ENCODE data around the gene HMCES. TPM values are rescaled to one million over a fixed set of nuclear protein-coding genes. Genes with fewer than 3 reads are reported as not detected.

The HMCES gene
- total RNA-seq, 2 donors from 2014 or later = 32.7 to 38.9 TPM

- no peak overlapping the region for H3K27ac ChIP-seq
- no peaks in the 10 kb centered on the region for H3K36me3 ChIP-seq
- H3K9me3 ChIP-seq = no peaks in the 10 kb centered on the region
- H3K27me3 ChIP-seq = no peaks in the 10 kb centered on the region
- peaks cover 0 to 15% of the 10 kb centered on the region in 2 donors for H3K4me1 ChIP-seq
- no peak overlapping the region for H3K4me3 ChIP-seq
- DNase-seq (ENCODE audit: low spot score) = no peak
- TF ChIP-seq, protein P1, sequence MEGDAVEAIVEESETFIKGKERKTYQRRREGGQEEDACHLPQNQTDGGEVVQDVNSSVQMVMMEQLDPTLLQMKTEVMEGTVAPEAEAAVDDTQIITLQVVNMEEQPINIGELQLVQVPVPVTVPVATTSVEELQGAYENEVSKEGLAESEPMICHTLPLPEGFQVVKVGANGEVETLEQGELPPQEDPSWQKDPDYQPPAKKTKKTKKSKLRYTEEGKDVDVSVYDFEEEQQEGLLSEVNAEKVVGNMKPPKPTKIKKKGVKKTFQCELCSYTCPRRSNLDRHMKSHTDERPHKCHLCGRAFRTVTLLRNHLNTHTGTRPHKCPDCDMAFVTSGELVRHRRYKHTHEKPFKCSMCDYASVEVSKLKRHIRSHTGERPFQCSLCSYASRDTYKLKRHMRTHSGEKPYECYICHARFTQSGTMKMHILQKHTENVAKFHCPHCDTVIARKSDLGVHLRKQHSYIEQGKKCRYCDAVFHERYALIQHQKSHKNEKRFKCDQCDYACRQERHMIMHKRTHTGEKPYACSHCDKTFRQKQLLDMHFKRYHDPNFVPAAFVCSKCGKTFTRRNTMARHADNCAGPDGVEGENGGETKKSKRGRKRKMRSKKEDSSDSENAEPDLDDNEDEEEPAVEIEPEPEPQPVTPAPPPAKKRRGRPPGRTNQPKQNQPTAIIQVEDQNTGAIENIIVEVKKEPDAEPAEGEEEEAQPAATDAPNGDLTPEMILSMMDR (IDR thresholded peaks at IDR 0.05) = no peak
These were observed 42.3 kb downstream of the HMCES start for GRCh38 chr3:129320825-129321487.

GRCh38 chr3:129321887-129322286 lies 43.2 kb downstream of the HMCES start:
- Histone ChIP-seq H3K27me3 (no peaks in the 10 kb centered on the region), H3K4me3 (no peak overlapping the region), H3K9me3 (no peaks in the 10 kb centered on the region), H3K4me1 (peaks cover 0 to 11% of the 10 kb centered on the region in 2 donors), H3K27ac (no peak overlapping the region), H3K36me3 (no peaks in the 10 kb centered on the region)
- DNase-seq (ENCODE audit: low spot score) = no peak
- TF ChIP-seq, protein P1 (IDR thresholded peaks at IDR 0.05) = no peak

- DNase-seq (ENCODE audit: low spot score) = no peak
- Histone ChIP-seq H3K9me3 (no peaks in the 10 kb centered on the region), H3K27me3 (no peaks in the 10 kb centered on the region), H3K4me3 (no peak overlapping the region), H3K36me3 (no peaks in the 10 kb centered on the region), H3K27ac (no peak overlapping the region), H3K4me1 (no peaks in the 10 kb centered on the region)
- TF ChIP-seq, protein P1 (IDR thresholded peaks at IDR 0.05) = no peak
These were observed 45.1 kb downstream of the HMCES start for GRCh38 chr3:129323651-129324294.

- Histone ChIP-seq H3K36me3 (no peaks in the 10 kb centered on the region), H3K27ac (no peak overlapping the region), H3K4me3 (no peak overlapping the region), H3K4me1 (no peaks in the 10 kb centered on the region), H3K27me3 (no peaks in the 10 kb centered on the region), H3K9me3 (no peaks in the 10 kb centered on the region)
- TF ChIP-seq, protein P1 (IDR thresholded peaks at IDR 0.05) = no peak
- no peak for DNase-seq (ENCODE audit: low spot score)
These were observed 46.2 kb downstream of the HMCES start for GRCh38 chr3:129324855-129325254.

GRCh38 chr3:129325383-129325782 lies 46.7 kb downstream of the HMCES start:
- Histone ChIP-seq H3K36me3 (no peaks in the 10 kb centered on the region), H3K4me3 (no peak overlapping the region), H3K9me3 (no peaks in the 10 kb centered on the region), H3K4me1 (no peaks in the 10 kb centered on the region), H3K27me3 (no peaks in the 10 kb centered on the region), H3K27ac (no peak overlapping the region)
- no peak for DNase-seq (ENCODE audit: low spot score)
- TF ChIP-seq, protein P1 (IDR thresholded peaks at IDR 0.05) = no peak
